HepG2 (cell line): ENCODE data around the gene PPP1R13B. TPM values are rescaled to one million over a fixed set of nuclear protein-coding genes. Genes with fewer than 3 reads are reported as not detected.

Source experiments
- ARNT2 ChIP-seq: sonication (generic); formaldehyde crosslinking; IDR thresholded peaks from 2 replicates; pipeline ENCODE4 v1.8.0; 2022; ENCODE audit warnings: mild to moderate bottlenecking, low read depth, missing genetic modification reagents, moderate library complexity
- CERS6 ChIP-seq: sonication (generic); formaldehyde crosslinking; IDR thresholded peaks from 2 replicates; pipeline ENCODE4 v1.5.0; 2020; ENCODE audit warnings: missing genetic modification reagents
- KLF9 ChIP-seq: IDR thresholded peaks from 2 replicates; pipeline ENCODE4 v1.6.1; 2016; ENCODE audit warnings: low read depth
- KMT2B ChIP-seq: IDR thresholded peaks from 2 replicates; pipeline ENCODE4 v1.6.1; 2016; ENCODE audit warnings: missing genetic modification reagents, missing compliant biosample characterization
- MEIS1 ChIP-seq: sonication (generic); formaldehyde crosslinking; IDR thresholded peaks from 2 replicates; pipeline ENCODE4 v1.9.0; 2021; ENCODE audit warnings: mild to moderate bottlenecking, missing genetic modification reagents, moderate library complexity, borderline replicate concordance
- PITX1 ChIP-seq: sonication (generic); formaldehyde crosslinking; IDR thresholded peaks from 2 replicates; pipeline ENCODE4 v1.5.1; 2020; ENCODE audit warnings: mild to moderate bottlenecking, missing genetic modification reagents
- RARG ChIP-seq: sonication (generic); formaldehyde crosslinking; IDR thresholded peaks from 2 replicates; pipeline ENCODE4 v1.4.0; 2020; ENCODE audit warnings: low read depth, mild to moderate bottlenecking, missing genetic modification reagents
- ZC3H4 ChIP-seq: sonication (generic); formaldehyde crosslinking; IDR thresholded peaks from 2 replicates; pipeline ENCODE4 v1.4.0; 2020; ENCODE audit warnings: missing genetic modification reagents, borderline replicate concordance
- ZFP90 ChIP-seq: sonication (generic); formaldehyde crosslinking; IDR thresholded peaks from 2 replicates; pipeline ENCODE4 v1.8.0; 2022; ENCODE audit warnings: missing genetic modification reagents, mild to moderate bottlenecking, inconsistent platforms, borderline replicate concordance
- ZNF138 ChIP-seq: sonication (generic); formaldehyde crosslinking; IDR thresholded peaks from 2 replicates; pipeline ENCODE4 v1.5.0; 2020; ENCODE audit warnings: mild to moderate bottlenecking, low read depth, missing genetic modification reagents
- ZNF451 ChIP-seq: sonication (generic); formaldehyde crosslinking; IDR thresholded peaks from 2 replicates; pipeline ENCODE4 v1.5.0; 2020; ENCODE audit warnings: mild to moderate bottlenecking, missing genetic modification reagents
- ZNF776 ChIP-seq: sonication (generic); formaldehyde crosslinking; IDR thresholded peaks from 2 replicates; pipeline ENCODE4 v1.4.0; 2020; ENCODE audit warnings: mild to moderate bottlenecking, missing genetic modification reagents
- polyA plus RNA-seq, 8 experiments: library from polyadenylated mRNA; depleted of rRNA in 3 of 8; stranded (reverse) in 7 of 8; unstranded in 1 of 8; fragments of >200 nt; fragmentation: Illumina TruSeq in 4 of 8; extraction: Trizol in 4 of 8; gene quantifications; 2 replicates each; pipeline versions ENCODE4 v1.2.1 to v1.2.3, GENCODE V29; 2011 to 2016; ENCODE audit warnings: low read depth in 4 of 8, missing spikeins in 1 of 8, mixed read lengths in 1 of 8; ENCODE audit not compliant: insufficient read depth in 1 of 8
- total RNA-seq, 5 experiments: library from RNA; depleted of rRNA; stranded (reverse); fragments of >200 nt; fragmentation: Illumina TruSeq; extraction: Trizol; gene quantifications; 2 replicates each; pipeline ENCODE4 v1.2.3, GENCODE V29; 2016; ENCODE audit warnings: low read depth in 1 of 5
- TF ChIP-seq, protein P1 (sequence below): conservative IDR thresholded peaks from 2 replicates; pipeline ENCODE4 v1.6.1; 2018; ENCODE audit warnings: missing genetic modification reagents
- TF ChIP-seq, protein P2 (sequence below): sonication (generic); formaldehyde crosslinking; IDR thresholded peaks from 2 replicates; pipeline ENCODE4 v1.4.0; 2020; ENCODE audit warnings: missing genetic modification reagents
- TF ChIP-seq, protein P3 (sequence below): sonication (generic); formaldehyde crosslinking; IDR thresholded peaks from 2 replicates; pipeline ENCODE4 v1.9.0; 2021; ENCODE audit warnings: missing genetic modification reagents, mild to moderate bottlenecking, borderline replicate concordance
- TF ChIP-seq, protein P4 (sequence below): sonication (generic); formaldehyde crosslinking; IDR thresholded peaks from 2 replicates; pipeline ENCODE4 v1.4.0; 2020; ENCODE audit warnings: missing genetic modification reagents

Gene PPP1R13B
- total and polyA plus RNA-seq, 2 of the 13 experiments (the other 11 are each of a cell fraction or from before 2014, with no cell fraction given): 4.6 to 9.4 TPM

DNA sequence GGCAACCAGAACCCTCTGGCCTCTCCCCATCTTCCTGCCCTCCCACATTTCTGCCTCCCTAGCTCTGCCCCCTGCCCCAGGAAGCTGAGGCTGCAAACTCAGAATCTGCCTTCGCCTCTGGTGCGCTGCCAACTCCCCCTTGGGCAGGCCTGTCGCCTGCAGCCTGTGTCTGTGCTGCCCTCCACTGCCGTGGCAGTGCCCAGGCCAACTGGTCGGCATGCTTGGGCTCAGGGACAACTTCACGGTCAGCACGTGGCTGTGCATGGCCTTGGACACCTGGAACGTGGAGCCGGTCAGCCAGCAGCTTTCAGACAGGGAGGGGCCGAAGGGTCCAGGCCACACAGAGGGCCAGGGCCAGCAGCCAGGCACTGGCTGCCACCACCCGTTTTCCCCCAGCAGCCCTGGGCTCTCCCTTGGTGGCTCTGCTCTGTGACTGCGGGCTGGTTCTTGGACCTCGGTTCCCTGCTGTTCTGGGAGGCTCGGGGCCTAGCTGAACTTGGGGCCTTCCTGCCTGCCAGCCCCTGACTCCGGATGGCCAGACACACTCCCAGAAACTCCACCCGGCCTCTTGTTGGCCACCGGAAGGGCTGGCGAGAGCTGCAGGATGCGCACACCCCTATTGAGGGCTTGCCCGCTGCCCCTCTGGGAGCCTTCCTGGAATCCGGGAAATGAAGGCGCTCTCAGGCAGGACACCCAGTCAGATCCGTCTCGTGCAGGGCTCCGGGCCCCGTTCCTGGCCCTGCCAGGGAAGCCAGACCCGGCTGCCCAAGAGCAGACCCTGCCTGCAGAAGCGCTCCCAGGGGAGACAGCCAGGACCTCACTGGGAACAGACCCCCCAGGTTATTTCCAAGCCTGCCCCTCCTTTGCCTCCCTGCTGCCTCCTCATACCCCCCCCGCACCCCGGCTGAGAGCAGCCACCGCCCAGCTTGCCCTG lies 34.2 kb upstream of the PPP1R13B start (continued):
- TF ChIP-seq, protein P1, sequence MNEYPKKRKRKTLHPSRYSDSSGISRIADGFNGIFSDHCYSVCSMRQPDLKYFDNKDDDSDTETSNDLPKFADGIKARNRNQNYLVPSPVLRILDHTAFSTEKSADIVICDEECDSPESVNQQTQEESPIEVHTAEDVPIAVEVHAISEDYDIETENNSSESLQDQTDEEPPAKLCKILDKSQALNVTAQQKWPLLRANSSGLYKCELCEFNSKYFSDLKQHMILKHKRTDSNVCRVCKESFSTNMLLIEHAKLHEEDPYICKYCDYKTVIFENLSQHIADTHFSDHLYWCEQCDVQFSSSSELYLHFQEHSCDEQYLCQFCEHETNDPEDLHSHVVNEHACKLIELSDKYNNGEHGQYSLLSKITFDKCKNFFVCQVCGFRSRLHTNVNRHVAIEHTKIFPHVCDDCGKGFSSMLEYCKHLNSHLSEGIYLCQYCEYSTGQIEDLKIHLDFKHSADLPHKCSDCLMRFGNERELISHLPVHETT (CRISPR knock-in tag): 0 out of 2 replicates have a peak, but pooled peaks have one; percentile 52
- TF ChIP-seq KLF9 (CRISPR knock-in tag): peak; percentile 72; the same call in 1 of the 2 replicates
- no peak for TF ChIP-seq RARG
- TF ChIP-seq, protein P2, sequence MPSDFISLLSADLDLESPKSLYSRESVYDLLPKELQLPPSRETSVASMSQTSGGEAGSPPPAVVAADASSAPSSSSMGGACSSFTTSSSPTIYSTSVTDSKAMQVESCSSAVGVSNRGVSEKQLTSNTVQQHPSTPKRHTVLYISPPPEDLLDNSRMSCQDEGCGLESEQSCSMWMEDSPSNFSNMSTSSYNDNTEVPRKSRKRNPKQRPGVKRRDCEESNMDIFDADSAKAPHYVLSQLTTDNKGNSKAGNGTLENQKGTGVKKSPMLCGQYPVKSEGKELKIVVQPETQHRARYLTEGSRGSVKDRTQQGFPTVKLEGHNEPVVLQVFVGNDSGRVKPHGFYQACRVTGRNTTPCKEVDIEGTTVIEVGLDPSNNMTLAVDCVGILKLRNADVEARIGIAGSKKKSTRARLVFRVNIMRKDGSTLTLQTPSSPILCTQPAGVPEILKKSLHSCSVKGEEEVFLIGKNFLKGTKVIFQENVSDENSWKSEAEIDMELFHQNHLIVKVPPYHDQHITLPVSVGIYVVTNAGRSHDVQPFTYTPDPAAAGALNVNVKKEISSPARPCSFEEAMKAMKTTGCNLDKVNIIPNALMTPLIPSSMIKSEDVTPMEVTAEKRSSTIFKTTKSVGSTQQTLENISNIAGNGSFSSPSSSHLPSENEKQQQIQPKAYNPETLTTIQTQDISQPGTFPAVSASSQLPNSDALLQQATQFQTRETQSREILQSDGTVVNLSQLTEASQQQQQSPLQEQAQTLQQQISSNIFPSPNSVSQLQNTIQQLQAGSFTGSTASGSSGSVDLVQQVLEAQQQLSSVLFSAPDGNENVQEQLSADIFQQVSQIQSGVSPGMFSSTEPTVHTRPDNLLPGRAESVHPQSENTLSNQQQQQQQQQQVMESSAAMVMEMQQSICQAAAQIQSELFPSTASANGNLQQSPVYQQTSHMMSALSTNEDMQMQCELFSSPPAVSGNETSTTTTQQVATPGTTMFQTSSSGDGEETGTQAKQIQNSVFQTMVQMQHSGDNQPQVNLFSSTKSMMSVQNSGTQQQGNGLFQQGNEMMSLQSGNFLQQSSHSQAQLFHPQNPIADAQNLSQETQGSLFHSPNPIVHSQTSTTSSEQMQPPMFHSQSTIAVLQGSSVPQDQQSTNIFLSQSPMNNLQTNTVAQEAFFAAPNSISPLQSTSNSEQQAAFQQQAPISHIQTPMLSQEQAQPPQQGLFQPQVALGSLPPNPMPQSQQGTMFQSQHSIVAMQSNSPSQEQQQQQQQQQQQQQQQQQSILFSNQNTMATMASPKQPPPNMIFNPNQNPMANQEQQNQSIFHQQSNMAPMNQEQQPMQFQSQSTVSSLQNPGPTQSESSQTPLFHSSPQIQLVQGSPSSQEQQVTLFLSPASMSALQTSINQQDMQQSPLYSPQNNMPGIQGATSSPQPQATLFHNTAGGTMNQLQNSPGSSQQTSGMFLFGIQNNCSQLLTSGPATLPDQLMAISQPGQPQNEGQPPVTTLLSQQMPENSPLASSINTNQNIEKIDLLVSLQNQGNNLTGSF (CRISPR knock-in tag): peak; percentile 92
- peak; percentile 79; the same call in 1 of the 2 replicates for TF ChIP-seq ZFP90 (CRISPR knock-in tag)
- peak; percentile 77; the same call in 1 of the 2 replicates for TF ChIP-seq MEIS1 (CRISPR knock-in tag)
- TF ChIP-seq ZNF138 (CRISPR knock-in tag): peak; percentile 87
- TF ChIP-seq, protein P3, sequence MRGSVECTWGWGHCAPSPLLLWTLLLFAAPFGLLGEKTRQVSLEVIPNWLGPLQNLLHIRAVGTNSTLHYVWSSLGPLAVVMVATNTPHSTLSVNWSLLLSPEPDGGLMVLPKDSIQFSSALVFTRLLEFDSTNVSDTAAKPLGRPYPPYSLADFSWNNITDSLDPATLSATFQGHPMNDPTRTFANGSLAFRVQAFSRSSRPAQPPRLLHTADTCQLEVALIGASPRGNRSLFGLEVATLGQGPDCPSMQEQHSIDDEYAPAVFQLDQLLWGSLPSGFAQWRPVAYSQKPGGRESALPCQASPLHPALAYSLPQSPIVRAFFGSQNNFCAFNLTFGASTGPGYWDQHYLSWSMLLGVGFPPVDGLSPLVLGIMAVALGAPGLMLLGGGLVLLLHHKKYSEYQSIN (CRISPR knock-in tag): no peak
- peak; percentile 79; the same call in 1 of the 2 replicates for TF ChIP-seq CERS6 (CRISPR knock-in tag)
- TF ChIP-seq, protein P4, sequence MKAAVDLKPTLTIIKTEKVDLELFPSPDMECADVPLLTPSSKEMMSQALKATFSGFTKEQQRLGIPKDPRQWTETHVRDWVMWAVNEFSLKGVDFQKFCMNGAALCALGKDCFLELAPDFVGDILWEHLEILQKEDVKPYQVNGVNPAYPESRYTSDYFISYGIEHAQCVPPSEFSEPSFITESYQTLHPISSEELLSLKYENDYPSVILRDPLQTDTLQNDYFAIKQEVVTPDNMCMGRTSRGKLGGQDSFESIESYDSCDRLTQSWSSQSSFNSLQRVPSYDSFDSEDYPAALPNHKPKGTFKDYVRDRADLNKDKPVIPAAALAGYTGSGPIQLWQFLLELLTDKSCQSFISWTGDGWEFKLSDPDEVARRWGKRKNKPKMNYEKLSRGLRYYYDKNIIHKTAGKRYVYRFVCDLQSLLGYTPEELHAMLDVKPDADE (CRISPR knock-in tag): peak; percentile 67; the same call in 1 of the 2 replicates
- peak; percentile 100 for TF ChIP-seq ZNF451 (CRISPR knock-in tag)
- TF ChIP-seq KMT2B: peak; percentile 70
- TF ChIP-seq ZC3H4 (CRISPR knock-in tag): no peak; the same call in 1 of the 2 replicates
- peak; percentile 92 for TF ChIP-seq PITX1
- TF ChIP-seq ARNT2 (CRISPR knock-in tag): peak; percentile 97
- TF ChIP-seq ZNF776: peak; percentile 93
